Measurements from ENCODE around the gene SELE.
"Not testable (repeated sequence)": the region's sequence is repeated elsewhere in the genome, so short reads cannot be mapped to it uniquely, and the experiment has no call there.

SELE gene

DNA sequence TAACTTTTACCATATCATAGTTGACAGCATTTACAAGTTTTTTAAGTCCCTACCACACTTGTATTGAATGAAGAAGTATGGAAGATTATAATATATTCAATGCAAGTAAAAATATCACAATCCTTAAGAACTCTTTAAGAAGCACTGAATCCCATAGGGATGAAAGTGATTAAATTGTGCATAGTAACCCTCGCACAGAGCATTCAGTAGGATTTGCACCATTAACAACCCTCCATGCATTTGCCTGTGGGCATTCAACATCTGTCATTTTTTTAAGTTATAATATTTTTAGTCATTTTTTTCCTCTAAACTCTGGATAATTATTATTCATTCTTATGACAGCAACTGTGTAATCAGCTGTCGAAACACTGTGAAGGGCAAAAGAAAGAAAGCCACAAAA, 10.1 kb downstream of the SELE start:
- DNase-seq (ENCODE audit: low spot score) = no peak

DNA sequence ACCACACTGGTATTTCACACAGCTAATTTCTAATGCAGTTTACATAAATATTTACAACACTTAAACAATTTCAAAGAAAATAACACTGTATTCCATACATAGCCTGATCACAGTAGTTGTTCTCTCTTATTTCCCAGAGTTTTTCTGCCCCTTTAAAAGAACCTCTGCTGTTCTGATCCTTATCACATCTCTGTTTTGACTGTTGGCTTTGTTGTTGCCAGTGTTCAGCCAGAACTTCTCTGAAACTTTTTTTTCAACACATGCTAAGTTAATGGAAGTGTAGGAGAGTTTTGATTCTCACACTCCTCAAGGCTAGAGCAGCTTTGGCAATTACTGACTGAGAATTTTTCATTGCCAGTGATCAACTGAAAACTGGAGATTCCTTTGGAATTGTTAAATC, 11.1 kb downstream of the SELE start:
- no peak for DNase-seq (ENCODE audit: low spot score)

DNA sequence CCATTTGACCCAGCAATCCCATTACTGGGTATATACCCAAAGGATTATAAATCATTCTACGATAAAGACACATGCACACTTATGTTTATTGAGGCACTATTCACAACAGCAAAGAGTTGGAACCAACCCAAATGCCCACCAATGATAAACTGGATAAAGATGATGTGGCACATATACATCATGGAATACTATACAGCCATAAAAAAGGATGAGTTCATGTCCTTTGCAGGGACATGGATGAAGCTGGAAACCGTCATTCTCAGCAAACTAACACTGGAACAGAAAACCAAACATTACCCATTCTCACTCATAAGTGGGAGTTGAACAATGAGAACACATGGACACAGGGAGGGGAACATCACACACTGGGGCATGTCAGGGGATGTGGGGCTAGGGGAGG, 18.8 kb downstream of the SELE start:
- DNase-seq (ENCODE audit: low spot score) = not testable (repeated sequence)

DNA sequence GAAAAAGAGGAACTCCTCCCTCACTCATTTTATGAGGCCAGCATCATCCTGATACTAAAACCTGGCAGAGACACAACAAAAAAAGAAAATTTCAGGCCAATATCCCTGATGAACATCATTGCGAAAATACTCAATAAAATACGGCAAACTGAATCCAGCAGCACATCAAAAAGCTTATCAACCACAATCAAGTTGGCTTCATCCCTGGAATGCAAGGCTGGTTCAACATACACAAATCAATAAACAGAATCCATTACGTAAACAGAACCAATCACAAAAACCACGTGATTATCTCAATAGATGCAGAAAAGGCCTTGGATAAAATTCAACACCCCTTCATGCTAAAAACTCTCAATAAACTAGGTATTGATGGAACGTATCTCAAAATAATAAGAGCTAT, 20.8 kb downstream of the SELE start:
- not testable (repeated sequence) for DNase-seq (ENCODE audit: low spot score)

DNA sequence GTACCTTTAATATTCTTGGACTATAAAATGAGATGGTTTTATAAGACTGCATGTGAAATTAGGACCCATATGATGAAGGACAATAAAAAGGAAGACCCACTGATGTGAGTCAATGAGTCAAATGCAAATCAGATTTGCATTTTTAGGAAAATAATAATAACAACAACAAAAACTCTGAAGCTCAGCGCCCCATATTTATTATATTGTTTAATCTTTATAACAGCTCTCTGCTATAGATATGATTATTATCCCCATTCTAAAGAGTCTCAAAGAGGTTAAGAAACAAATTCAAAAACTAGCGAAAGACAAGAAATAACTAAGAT, 21.6 kb downstream of the SELE start:
- no peak for DNase-seq (ENCODE audit: low spot score)

DNA sequence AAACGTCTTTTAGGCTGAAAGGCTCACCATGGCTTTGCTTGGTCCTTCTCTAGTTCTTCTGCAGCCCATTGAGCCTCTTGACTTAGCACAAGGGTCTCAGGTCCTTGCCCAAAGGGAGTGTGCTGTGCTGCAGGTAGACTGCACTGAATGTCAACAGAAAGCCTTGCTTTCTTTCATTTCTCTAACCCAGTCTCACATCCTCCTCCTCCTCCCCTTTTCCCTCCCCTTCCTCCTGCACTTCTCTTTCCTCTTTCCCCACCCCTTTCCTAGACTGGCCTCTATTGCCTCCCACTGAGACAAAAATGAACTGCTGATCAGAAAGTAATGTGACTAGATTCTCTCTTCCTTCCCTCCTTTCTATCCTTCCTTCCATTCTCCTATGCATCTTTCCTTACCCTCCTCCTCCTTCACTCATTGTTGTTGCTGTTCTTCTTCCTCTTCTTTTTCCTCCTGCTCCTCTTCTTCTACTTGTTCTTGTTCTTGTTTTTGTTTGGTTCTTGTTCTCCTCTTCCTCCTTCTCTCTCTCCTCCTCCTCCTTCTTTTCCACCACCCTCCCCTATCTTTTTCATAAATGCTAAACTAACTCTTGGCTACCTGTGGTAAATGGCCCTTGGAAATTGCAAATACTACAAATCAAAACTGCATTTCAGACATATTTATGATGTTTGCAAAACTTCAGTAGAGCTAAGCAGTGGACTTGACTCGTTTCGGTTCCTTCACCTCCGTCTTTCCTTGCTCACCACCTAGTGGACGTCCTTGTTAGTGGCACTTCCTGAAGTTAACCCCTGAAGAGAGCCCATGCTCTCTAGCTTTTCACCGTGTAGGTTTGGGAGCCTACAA, 22.2 kb downstream of the SELE start, which contains the start of gene SELL:
SELL (minus strand) TSS at position 152 of the 840 bp plus-strand sequence; CDS start at position 30, 122 bp downstream.
- DNase-seq (ENCODE audit: low spot score) = peak; percentile 79

DNA sequence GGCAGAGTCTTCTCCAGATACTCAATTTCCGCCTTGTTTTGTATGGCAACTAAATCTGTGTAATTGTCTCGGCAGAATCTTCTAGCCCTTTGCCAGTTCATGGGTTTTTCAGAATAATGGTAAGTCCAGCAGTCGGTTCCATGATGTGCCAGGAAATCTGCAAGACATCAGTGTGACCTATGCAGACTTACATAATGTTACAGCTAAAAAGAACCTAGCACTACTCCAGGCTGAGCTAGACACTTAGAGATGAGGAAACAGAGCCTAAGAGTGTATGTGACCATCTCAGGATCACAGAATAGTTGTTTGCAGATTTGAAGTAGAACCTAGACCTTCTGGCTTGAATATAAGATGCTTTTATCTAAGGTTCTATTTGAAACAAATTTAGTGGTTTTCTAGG, 25.2 kb downstream of the SELE start:
- no peak for DNase-seq (ENCODE audit: low spot score)

DNA sequence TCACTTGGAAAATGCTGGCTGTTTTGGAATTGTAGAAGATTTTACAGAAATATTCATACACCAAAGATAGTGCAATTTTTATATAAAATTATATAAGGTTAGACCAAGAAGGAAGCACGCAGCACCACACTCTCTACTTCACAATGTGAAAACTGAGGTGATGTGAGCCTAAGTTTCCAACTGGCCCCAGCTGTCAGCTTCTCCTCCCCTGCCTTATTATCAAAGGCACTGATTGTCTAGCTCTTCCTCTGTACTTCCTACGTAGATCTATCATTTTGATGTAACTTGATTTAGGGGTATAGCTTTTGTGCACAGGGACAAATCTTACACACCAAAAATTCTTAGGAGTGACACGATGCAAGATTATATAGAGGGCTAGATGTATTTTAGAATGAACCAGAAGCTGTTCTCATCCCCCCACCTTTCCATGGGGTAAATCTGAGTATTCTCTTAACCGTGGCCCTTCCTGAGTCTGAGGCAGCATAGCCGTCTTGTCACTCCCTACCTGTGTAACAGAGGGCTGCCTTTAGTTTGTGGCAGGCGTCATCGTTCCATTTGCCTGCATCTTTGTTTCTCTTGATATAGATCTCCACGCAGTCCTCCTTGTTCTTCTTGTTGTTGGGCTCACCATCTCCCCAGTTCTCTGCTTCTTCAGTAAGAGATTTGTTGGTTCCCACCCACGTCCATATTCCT, 25.8 kb downstream of the SELE start:
- no peak for DNase-seq (ENCODE audit: low spot score)

DNA sequence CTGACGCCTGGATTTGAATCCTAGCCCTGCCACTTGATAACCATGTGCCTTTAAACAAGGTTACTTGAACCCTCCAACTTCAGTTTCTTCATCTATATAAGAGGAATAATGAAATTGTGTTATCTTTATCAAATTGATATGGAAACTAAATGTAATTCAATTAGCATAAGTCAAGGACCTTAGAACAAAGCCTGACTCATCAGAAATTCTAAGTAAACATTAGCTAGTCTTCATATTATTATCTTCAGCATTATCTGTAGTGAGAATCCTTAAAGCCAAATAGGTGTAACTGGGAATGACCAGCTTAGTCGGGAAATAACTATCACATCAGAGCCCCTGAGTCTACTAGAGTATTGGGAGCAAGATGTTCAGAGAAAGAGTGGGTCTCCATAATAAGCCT, 29.1 kb downstream of the SELE start:
- no peak for DNase-seq (ENCODE audit: low spot score)

DNA sequence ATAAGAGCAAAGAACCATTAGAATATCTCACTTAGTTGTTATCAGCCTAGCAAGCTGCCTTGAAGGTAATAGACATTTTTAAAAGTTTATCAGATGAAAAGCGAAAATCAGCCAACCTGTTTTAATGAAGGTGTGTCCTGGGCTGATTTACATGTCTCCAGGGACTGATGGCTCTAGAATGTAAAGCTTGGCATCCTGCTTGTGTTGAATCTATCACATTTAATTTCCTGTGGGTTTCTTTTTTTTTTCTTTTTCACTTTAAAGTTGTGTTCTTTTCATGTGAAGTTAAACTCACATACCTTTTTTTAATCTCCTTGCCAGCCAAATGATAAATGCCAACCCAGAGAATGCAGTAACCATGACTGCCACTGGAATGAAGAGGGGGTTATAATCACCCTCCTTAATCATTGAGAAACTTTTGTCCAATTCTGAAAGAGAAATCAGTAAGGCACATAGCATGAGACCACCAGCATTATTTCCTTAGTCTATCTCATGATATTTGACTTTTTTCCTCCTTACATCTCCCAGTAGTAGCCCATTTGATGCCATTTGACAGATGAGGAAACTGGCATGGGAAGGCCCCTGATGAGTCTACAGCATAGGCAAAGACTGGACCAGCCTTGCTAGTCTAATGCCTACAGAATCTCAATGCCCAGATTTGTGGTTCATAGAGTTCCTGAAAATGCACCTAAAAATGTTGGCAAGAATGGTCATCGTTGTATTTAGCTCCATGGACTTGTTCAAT, 32.4 kb downstream of the SELE start:
- no peak for DNase-seq (ENCODE audit: low spot score)

DNA sequence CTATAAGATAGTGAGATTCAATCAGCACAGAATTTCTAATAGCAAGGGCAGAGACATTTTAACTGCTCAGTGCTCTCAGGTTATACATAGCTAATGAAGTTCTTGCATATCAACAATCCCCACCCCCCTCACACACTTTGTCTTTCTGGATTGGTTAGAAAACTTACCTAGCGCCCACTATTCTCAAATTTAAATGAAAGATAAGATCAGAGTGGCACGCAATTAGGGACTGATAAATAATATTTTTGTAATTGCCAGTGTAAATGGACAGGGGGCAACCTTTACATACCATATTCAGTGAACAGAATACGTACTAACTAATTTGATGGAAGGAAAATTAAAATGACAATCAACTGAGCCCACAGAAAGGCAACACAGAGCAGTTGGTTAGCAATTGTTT, 34.2 kb downstream of the SELE start:
- DNase-seq (ENCODE audit: low spot score) = no peak

DNA sequence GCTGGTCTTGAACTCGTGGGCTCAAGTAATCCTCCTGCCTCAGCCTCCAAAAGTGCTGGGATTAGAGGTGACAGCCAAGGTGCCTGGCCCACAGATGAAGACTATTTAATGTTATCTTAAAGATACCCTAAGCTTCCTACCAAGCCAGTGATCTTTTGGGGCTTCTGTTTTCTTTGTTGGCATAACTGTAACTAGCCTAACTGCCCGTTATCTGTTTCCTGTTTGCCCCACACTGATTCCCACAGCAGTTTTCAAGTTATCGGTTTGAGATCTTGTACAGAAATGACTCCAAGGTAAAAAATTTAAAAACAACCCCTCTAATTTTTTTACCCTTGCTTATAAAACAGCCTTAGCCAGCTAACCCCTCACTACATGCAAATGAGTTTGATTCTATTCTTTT, 34.9 kb downstream of the SELE start:
- no peak for DNase-seq (ENCODE audit: low spot score)

DNA sequence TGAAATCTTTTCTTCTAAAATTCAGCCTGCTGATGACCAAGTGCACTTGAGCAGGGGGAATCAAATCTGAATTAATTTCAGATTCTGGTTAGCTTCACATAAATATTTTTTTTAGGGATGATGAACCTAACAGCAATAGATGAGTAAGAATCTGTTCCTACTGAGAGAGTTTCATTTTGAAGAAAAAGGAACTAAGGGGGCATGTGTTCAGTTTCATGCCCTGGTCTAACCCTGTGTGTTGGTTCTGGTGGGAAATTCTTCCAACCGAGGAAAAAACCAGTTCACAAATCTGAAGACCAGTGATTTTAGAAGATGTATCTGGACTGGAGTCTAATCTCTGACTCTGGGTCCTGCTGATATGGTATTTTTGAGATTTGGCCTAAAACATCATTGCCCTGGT, 36.1 kb downstream of the SELE start:
- DNase-seq (ENCODE audit: low spot score) = no peak

DNA sequence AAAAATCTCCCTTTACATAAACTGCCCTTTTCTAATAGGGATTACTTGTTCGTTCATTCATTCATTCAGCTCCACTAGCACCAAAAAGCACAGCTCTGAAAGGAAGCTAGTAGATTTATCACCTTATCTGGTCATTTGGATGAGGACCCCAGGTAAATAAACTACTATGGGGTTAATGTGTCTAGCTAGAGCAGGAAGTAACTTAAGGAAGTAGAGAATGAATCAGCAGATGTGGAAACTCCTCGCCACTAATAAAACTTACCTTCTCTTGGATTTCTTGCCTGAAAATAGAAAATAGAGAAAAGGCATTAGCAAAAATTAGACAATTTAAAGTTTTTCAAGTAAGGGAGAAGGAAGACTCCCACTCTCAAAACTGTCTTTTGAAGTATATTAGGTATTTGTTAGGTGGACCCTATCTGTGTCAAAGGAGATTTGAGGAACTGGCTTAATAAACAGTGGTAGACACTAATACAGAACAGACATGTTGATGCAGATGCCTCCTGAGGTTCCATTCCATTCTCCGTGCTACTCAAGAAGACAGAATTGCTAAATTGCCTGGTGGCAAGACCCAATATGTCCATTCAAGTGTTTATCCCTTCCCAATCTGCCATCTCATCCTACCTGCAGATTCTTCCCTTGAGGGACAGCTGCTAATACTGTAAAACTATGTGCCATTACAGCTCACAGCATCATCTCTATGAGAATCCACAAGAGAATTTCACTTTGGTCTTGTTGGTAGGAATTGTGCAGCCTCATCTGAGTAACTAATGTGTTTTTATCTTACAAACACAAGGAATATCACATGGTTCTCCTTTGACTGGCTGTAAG, 37.4 kb downstream of the SELE start:
- DNase-seq (ENCODE audit: low spot score) = no peak

DNA sequence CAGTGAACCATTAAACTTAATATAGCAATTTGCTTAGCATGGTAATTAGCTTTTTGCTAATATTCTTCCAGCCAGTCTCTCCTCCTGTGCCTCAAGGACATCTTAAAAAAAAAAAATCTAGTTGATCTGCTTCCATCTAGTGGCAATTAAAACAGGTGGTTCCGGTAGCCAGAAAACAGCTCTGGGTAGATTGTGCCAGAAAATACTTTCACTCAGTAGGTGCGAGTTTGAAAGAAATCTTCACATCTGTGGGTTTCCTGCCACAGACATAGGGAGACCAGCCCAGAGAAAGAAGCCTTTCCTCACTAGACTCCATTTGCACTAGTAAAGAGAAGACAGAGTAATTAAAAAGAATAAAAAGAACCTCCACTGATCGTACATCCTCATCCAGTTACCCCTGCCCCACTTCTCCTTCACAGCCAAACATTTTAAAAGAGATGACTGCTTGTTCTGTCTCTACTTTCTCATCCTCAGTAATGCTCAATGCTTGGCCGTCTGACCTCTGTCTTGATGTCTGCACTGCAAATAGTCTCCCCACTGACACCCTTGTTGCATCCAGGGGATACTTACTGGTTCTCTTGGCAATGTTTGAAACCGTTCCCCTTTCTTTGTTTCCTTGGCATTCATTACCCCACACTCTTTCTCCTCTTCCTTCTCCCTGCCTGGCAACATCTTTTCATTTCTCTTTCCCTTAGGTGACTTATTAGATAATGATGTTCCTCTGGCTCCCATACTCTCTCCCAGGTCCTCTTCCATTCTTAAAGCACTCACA, 39.4 kb downstream of the SELE start:
- no peak for DNase-seq (ENCODE audit: low spot score)

DNA sequence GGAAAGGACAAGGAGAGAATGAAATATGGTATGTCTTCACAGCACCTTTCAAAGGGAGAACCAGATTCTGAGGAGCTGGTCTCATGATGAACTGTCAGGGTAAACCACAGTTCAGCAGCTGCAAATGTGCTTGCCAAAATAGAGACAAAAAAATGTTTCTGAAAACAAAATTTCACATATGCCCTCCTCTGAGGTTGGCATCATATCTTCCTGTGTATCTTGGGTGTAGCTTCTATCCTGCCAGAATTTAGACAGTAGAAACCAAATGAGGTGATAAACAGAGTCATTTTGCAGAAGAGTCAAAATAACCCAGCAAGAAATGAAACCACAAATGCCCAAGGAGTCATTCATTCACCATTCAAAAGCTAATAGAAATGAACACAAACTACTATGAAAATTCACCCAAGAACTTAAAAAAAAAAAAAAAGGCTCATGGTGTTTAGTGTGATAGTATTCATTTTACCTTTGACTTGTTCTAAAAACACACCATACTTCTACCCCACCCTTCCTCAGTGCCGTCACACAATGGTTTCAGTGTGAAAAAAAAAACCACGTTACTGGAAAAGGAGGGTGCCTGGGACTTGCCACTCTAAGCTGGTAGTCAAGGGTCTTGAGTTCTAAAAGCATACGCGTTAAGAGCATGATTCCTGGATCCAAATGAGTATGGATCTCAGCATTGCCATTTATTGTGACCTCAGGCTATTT, 41.0 kb downstream of the SELE start:
- DNase-seq (ENCODE audit: low spot score) = no peak

DNA sequence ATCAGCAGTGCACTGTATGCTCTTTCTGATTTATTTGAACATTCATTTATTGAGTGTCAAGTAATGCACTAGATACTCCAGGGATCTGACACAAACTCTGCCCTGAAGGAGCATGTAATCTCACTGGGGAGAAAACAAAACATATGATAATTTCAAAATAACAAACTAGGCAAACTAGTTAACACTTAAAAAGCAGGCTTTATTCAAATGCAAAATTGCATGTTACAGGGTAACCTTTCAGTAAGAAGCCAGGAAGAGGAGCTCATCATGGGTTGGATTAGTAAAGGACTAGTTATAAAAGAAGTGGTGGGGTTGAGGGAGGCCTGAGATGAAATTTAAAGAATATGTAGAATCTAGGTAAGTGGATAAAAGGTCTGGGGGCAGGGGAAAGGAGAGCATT, 43.4 kb downstream of the SELE start:
- DNase-seq (ENCODE audit: low spot score) = no peak

DNA sequence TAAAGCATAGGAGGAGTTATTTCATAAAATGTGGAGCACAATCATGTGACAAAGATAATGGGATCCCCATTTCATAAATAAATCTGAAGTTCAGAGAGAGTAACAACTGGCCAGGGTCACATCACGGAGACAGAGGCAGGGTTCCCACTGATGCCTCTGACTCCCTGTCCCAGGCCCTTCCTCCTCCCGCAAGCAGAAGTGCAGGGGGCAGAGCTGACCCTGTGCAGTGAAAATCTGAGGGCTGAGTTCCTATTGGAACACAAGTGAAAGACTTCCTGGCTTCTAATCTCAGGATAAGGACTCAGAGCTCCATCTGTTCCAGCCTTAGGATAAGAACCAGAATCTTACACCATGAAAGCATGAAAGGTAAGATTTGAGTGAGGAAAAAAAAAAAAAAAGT, 44.5 kb downstream of the SELE start:
- DNase-seq (ENCODE audit: low spot score) = peak; percentile 58

DNA sequence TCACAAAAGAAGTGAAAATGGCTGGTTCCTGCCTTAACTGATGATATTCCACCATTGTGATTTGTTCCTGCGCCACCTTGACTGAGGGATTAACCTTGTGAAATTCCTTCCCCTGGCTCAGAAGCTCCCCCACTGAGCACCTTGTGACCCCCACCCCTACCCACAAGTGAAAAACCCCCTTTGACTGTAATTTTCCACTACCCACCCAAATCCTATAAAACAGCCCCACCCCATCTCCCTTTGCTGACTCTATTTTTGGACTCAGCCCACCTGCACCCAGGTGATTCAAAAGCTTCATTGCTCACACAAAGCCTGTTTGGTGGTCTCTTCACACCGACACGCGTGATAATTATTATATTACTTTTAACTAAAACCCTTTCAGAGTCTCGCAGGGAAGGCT, 45.5 kb downstream of the SELE start:
- DNase-seq (ENCODE audit: low spot score) = not testable (repeated sequence)

DNA sequence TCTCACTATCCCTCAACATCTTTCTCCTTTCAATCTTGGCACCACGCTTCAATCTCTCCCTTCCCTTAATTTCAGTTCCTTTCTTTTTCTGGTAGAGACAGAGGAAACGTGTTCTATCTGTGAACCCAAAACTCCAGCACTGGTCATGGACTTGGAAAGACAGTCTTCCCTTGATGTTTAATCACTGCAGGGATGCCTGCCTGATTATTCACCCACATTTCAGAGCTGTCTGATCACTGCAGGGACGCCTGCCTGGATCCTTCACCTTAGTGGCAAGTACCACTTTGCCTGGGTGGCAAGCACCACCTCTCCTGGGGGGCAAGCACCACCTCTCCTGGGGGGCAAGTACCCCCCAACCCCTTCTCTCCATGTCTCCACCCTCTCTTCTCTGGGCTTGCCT, 50.2 kb downstream of the SELE start:
- DNase-seq (ENCODE audit: low spot score) = no peak

DNA sequence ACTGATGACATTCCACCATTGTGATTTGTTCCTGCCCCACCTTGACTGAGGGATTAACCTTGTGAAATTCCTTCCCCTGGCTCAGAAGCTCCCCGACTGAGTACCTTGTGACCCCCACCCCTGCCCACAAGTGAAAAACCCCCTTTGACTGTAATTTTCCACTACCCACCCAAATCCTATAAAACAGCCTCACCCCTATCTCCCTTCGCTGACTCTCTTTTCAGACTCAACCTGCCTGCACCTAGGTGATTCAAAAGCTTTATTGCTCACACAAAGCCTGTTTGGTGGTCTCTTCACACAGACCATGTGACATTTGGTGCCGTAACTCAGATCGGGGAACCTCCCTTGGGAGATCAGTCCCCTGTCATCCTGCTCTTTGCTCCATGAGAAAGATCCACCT, 50.7 kb downstream of the SELE start:
- DNase-seq (ENCODE audit: low spot score) = not testable (repeated sequence)
